A673 (cell line): ENCODE results near the gene NAPA. TPM values are rescaled to one million over a fixed set of nuclear protein-coding genes. Genes with fewer than 3 reads are reported as not detected.

Experiments
- BruUV-seq: library from RNA; stranded (reverse); fragments of 400-500 nt; replicated peaks from 2 replicates; lab custom pipeline; 2021; lab: Mats Ljungman, UMichigan
- CTCF ChIA-PET: fragments of 300-600 bp; sonication (Branson Sonifier 250); formaldehyde crosslinking; loops from one replicate; lab custom pipeline; 2022; ENCODE audit warnings: antibody characterized with exemption; lab: Charles Lee
- POLR2A ChIA-PET: fragments of 300-600 bp; sonication (Branson Sonifier 250); formaldehyde crosslinking; loops from one replicate; lab custom pipeline; 2022; ENCODE audit warnings: antibody characterized with exemption; ENCODE audit not compliant: low non-redundant PET; lab: Charles Lee
- DNase-seq: peaks from one replicate; pipeline ENCODE4 v3.0.0-alpha.2; 2015; ENCODE audit warnings: low spot score
- H3K27ac ChIP-seq: fragments of 200-600 bp; sonication (generic); 2 replicates; pipeline ENCODE4 v1.5.1; 2016; ENCODE audit warnings: mixed run types, low read depth, mild to moderate bottlenecking, mixed read lengths, antibody characterized with exemption, low read length; ENCODE audit not compliant: poor library complexity, severe bottlenecking
- H3K27me3 ChIP-seq: fragments of 200-600 bp; sonication (generic); replicated peaks from 2 replicates; pipeline ENCODE4 v1.6.1; 2017; ENCODE audit warnings: mixed run types, low read depth, mild to moderate bottlenecking, mixed read lengths, antibody characterized with exemption, low read length; ENCODE audit not compliant: insufficient read depth, poor library complexity
- H3K36me3 ChIP-seq: fragments of 200-600 bp; sonication (generic); 2 replicates; pipeline ENCODE4 v1.6.1; 2016; ENCODE audit warnings: mixed run types, mild to moderate bottlenecking, mixed read lengths, antibody characterized with exemption, low read length; ENCODE audit not compliant: insufficient read depth, poor library complexity, severe bottlenecking
- H3K4me1 ChIP-seq: fragments of 200-600 bp; sonication (generic); 2 replicates; pipeline ENCODE4 v1.6.1; 2017; ENCODE audit warnings: mixed run types, mild to moderate bottlenecking, mixed read lengths, antibody characterized with exemption, low read length; ENCODE audit not compliant: insufficient read depth, poor library complexity, severe bottlenecking
- H3K4me3 ChIP-seq: fragments of 200-600 bp; sonication (generic); 2 replicates; pipeline ENCODE4 v1.5.1; 2016; ENCODE audit warnings: low read depth, mixed run types, mild to moderate bottlenecking, mixed read lengths, low read length; ENCODE audit not compliant: poor library complexity, severe bottlenecking
- H3K9me3 ChIP-seq: fragments of 200-600 bp; sonication (generic); 2 replicates; pipeline ENCODE4 v1.6.1; 2016; ENCODE audit warnings: mixed run types, low read depth, mild to moderate bottlenecking, mixed read lengths, antibody characterized with exemption, low read length; ENCODE audit not compliant: poor library complexity, severe bottlenecking
- EZH2 ChIP-seq: fragments of 200-600 bp; sonication (generic); IDR thresholded peaks from 2 replicates; pipeline ENCODE4 v1.6.1; 2017; ENCODE audit warnings: borderline replicate concordance, low read depth, mild to moderate bottlenecking, mixed read lengths, antibody characterized with exemption, low read length; ENCODE audit not compliant: poor library complexity, severe bottlenecking
- intact Hi-C: fragments of 100-400 bp; cut with micrococcal nuclease; formaldehyde crosslinking; loops from one replicate; pipeline ENCODE4 v1.10.0; 2022; ENCODE audit not compliant: unreplicated experiment
- total RNA-seq: library from RNA; stranded (reverse); gene quantifications from 2 replicates; pipeline ENCODE4 v1.2.3, GENCODE V29; 2021
- TF ChIP-seq, protein P1 (sequence below): fragments of 300-800, 200-600 bp; sonication (generic); conservative IDR thresholded peaks from 2 replicates; pipeline ENCODE4 v1.5.1; 2017; ENCODE audit warnings: low read depth, mild to moderate bottlenecking, antibody characterized with exemption, low read length, moderate library complexity, mixed read lengths

The NAPA gene
- total RNA-seq, 1 experiment from 2014 or later: 90.9 TPM

- TF ChIP-seq EZH2: no peak
- TF ChIP-seq, protein P1, sequence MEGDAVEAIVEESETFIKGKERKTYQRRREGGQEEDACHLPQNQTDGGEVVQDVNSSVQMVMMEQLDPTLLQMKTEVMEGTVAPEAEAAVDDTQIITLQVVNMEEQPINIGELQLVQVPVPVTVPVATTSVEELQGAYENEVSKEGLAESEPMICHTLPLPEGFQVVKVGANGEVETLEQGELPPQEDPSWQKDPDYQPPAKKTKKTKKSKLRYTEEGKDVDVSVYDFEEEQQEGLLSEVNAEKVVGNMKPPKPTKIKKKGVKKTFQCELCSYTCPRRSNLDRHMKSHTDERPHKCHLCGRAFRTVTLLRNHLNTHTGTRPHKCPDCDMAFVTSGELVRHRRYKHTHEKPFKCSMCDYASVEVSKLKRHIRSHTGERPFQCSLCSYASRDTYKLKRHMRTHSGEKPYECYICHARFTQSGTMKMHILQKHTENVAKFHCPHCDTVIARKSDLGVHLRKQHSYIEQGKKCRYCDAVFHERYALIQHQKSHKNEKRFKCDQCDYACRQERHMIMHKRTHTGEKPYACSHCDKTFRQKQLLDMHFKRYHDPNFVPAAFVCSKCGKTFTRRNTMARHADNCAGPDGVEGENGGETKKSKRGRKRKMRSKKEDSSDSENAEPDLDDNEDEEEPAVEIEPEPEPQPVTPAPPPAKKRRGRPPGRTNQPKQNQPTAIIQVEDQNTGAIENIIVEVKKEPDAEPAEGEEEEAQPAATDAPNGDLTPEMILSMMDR: no peak
- H3K4me1 ChIP-seq: peaks cover 3% of the 10 kb centered on the region
- H3K9me3 ChIP-seq: no peaks in the 10 kb centered on the region
- H3K27me3 ChIP-seq: no peaks in the 10 kb centered on the region
- no TSS peak for BruUV-seq
- ChIA-PET POLR2A (no interaction called here), CTCF (no interaction called here)
- H3K4me3 ChIP-seq: no peak overlapping the region
- DNase-seq: no peak
- intact Hi-C loops: loop anchor here (10.0 kb wide), 1 partner anchor 184 kb away; no protein-coding TSS in a partner anchor
- no peaks in the 10 kb centered on the region for H3K36me3 ChIP-seq
- no peak overlapping the region for H3K27ac ChIP-seq
Observed at GRCh38 chr19:47511128-47511517, 3.7 kb downstream of the NAPA start.

GRCh38 chr19:47510516-47511127 lies 4.2 kb downstream of the NAPA start:
- no peak for TF ChIP-seq EZH2
- TF ChIP-seq, protein P1: no peak
- no peaks in the 10 kb centered on the region for H3K4me1 ChIP-seq
- DNase-seq: no peak
- no peak overlapping the region for H3K4me3 ChIP-seq
- H3K27me3 ChIP-seq: no peaks in the 10 kb centered on the region
- intact Hi-C loops: loop anchor here (10.0 kb wide), 1 partner anchor 184 kb away; no protein-coding TSS in a partner anchor
- H3K27ac ChIP-seq: no peak overlapping the region
- H3K36me3 ChIP-seq: no peaks in the 10 kb centered on the region
- POLR2A ChIA-PET: no interaction called here
- no TSS peak for BruUV-seq
- CTCF ChIA-PET: no interaction called here
- H3K9me3 ChIP-seq: no peaks in the 10 kb centered on the region

DNA sequence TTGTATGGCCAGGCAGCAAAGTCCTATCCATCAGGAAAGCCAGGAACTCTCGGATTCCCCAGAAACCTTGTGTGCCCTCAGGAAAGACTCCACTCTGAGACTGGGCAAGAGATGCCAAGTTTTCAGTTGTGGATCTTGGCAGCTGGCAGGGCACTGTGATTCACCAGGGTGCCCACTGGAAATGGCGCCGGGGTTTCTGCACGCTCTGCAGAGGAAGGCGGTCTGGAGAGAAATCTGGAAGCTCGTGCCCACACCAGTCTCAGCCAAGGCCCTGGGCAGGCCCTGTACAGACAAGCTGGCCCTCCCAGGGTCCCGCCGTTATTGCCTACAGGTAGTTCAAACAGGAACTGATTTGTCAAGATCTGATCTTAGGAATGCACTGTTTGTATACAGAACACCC lies 4.9 kb downstream of the NAPA start:
- DNase-seq: no peak
- BruUV-seq: no TSS peak
- no peak for TF ChIP-seq EZH2
- TF ChIP-seq, protein P1: no peak
- H3K27ac ChIP-seq: no peak overlapping the region
- no peaks in the 10 kb centered on the region for H3K27me3 ChIP-seq
- ChIA-PET CTCF (no interaction called here), POLR2A (no interaction called here)
- no peak overlapping the region for H3K4me3 ChIP-seq
- H3K36me3 ChIP-seq: no peaks in the 10 kb centered on the region
- H3K9me3 ChIP-seq: no peaks in the 10 kb centered on the region
- H3K4me1 ChIP-seq: no peaks in the 10 kb centered on the region
- intact Hi-C loops: loop anchor here (10.0 kb wide), 1 partner anchor 185 kb away; no protein-coding TSS in a partner anchor
